K562 (cell line): ENCODE results near the gene SLC7A6. TPM values are rescaled to one million over a fixed set of nuclear protein-coding genes. Genes with fewer than 3 reads are reported as not detected.

Experiments
- ATAC-seq: fragments of 200-7000 bp; cut with Tn5 transposase; 3 replicates; pipeline ENCODE4 v1.9.1; 2020; ENCODE audit warnings: moderate library complexity
- BruUV-seq: library from RNA; stranded (reverse); fragments of 400-500 nt; replicated peaks from 2 replicates; lab custom pipeline; 2021; lab: Mats Ljungman, UMichigan
- CTCF ChIA-PET: fragments of 300-600 bp; formaldehyde crosslinking; extraction: SDS; loops from one replicate; lab custom pipeline; 2021; ENCODE audit warnings: low intra/inter-chr PET ratio; lab: Yijun Ruan, JAX
- POLR2A ChIA-PET: fragments of 300-600, 350-650 bp; sonication (Branson Sonifier 250); formaldehyde crosslinking; extraction: SDS; loops from one replicate; lab custom pipeline; 2021; ENCODE audit warnings: antibody characterized with exemption, inconsistent platforms; lab: Yijun Ruan, JAX
- DNase-seq, 4 experiments: peaks; one replicate each; pipeline versions ENCODE4 v3.0.0 to v3.0.0-alpha.2; 2011 to 2018; ENCODE audit warnings: low spot score in 3 of 4, mixed read lengths in 3 of 4; ENCODE audit errors: extremely low read depth in 1 of 4
- FAIRE-seq: peaks from 2 replicates; lab custom pipeline; 2011; peaks lifted over from hg19 to GRCh38; lab: Jason Lieb, UNC
- H2AFZ ChIP-seq: 2 replicates; pipeline ENCODE4 v1.6.0; 2011; ENCODE audit warnings: low read depth, low read length, control low read depth, inconsistent platforms
- H3K27ac ChIP-seq: fragments of 200-600 bp; 3 replicates; pipeline ENCODE4 v1.8.0; 2011; ENCODE audit warnings: low read depth, mild to moderate bottlenecking, control low read depth, inconsistent platforms, low read length, moderate library complexity, mixed read lengths; ENCODE audit errors: extremely low read depth
- H3K27me3 ChIP-seq, 2 experiments: fragments of 300-600 bp in 1 of 2; 2 replicates in 1 of 2; 3 replicates in 1 of 2; pipeline versions ENCODE4 v1.6.0 to v1.8.0; 2011; ENCODE audit warnings: inconsistent platforms in 2 of 2, low read length in 2 of 2, mild to moderate bottlenecking in 1 of 2, mixed read lengths in 1 of 2, moderate library complexity in 1 of 2; ENCODE audit not compliant: control insufficient read depth in 2 of 2, insufficient read depth in 2 of 2
- H3K36me3 ChIP-seq: fragments of 300-600 bp; 3 replicates; pipeline ENCODE4 v1.8.0; 2011; ENCODE audit warnings: mild to moderate bottlenecking, low read length, inconsistent platforms; ENCODE audit not compliant: control insufficient read depth, insufficient read depth
- H3K4me1 ChIP-seq, 2 experiments: fragments of 200-600 bp in 1 of 2; replicated peaks in 1 of 2; 2 replicates in 1 of 2; 3 replicates in 1 of 2; pipeline versions ENCODE4 v1.5.1 to v1.8.0; 2011; ENCODE audit warnings: inconsistent platforms in 2 of 2, low read length in 2 of 2, mild to moderate bottlenecking in 1 of 2, mixed read lengths in 1 of 2, moderate library complexity in 1 of 2; ENCODE audit not compliant: control insufficient read depth in 2 of 2, insufficient read depth in 2 of 2
- H3K4me2 ChIP-seq: 2 replicates; pipeline ENCODE4 v1.6.1; 2011; ENCODE audit warnings: low read length, control low read depth, inconsistent platforms, mixed read lengths; ENCODE audit not compliant: insufficient read depth
- H3K4me3 ChIP-seq: fragments of 200-600 bp; sonication (generic), shearing (Covaris generic); 2 replicates; pipeline ENCODE4 v1.5.1; 2016; ENCODE audit warnings: control low read depth, inconsistent platforms
- H3K79me2 ChIP-seq: fragments of 200-600 bp; 3 replicates; pipeline ENCODE4 v1.8.0; 2011; ENCODE audit warnings: low read length, inconsistent platforms; ENCODE audit not compliant: control insufficient read depth, insufficient read depth
- H3K9ac ChIP-seq, 2 experiments: 2 replicates each; pipeline versions ENCODE4 v1.6.0 to v1.6.1; 2011; ENCODE audit warnings: low read depth in 2 of 2, low read length in 2 of 2, control low read depth in 1 of 2, inconsistent platforms in 1 of 2, mild to moderate bottlenecking in 1 of 2, mixed read lengths in 1 of 2; ENCODE audit not compliant: insufficient read depth in 1 of 2
- H3K9me1 ChIP-seq: one replicate; pipeline ENCODE4 v1.6.0; 2011; ENCODE audit warnings: inconsistent platforms, mild to moderate bottlenecking, low read length, moderate library complexity; ENCODE audit not compliant: control insufficient read depth, insufficient read depth
- H3K9me3 ChIP-seq: replicated peaks from 2 replicates; pipeline ENCODE4 v1.5.1; 2011; ENCODE audit warnings: low read depth, low read length, inconsistent platforms; ENCODE audit not compliant: control insufficient read depth, insufficient read depth
- H4K20me1 ChIP-seq: replicated peaks from 2 replicates; pipeline ENCODE4 v1.6.1; 2011; ENCODE audit warnings: low read length, inconsistent platforms, mixed read lengths; ENCODE audit not compliant: control insufficient read depth, insufficient read depth
- CREB1 ChIP-seq, 2 experiments: sonication (generic) in 1 of 2; formaldehyde crosslinking in 1 of 2; IDR thresholded peaks; 2 replicates each; pipeline versions ENCODE4 v1.6.1 to v1.8.0; 2012 to 2022; ENCODE audit warnings: inconsistent platforms in 1 of 2, mild to moderate bottlenecking in 1 of 2, missing genetic modification reagents in 1 of 2, moderate library complexity in 1 of 2
- JUND ChIP-seq, 2 experiments: IDR thresholded peaks; 2 replicates in 1 of 2; 3 replicates in 1 of 2; pipeline ENCODE4 v1.6.1; 2011; ENCODE audit warnings: borderline replicate concordance in 2 of 2, low read depth in 2 of 2, low read length in 2 of 2, improper control_type of control experiment in 1 of 2, missing biosample characterization in 1 of 2, missing genetic modification characterization in 1 of 2, missing genetic modification reagents in 1 of 2
- PRMT5 ChIP-seq: sonication (generic); formaldehyde crosslinking; IDR thresholded peaks from 2 replicates; pipeline ENCODE4 v1.5.0; 2020; ENCODE audit warnings: missing genetic modification reagents
- TEAD1 ChIP-seq, 2 experiments: fragments of 450-650 bp in 1 of 2; sonication (generic) in 1 of 2; formaldehyde crosslinking; IDR thresholded peaks; 2 replicates each; pipeline versions ENCODE4 v1.4.0 to v1.8.0; 2020 to 2022; ENCODE audit warnings: mild to moderate bottlenecking in 2 of 2, missing genetic modification reagents in 1 of 2
- ZBTB8A ChIP-seq: fragments of 450-650 bp; IDR thresholded peaks from 2 replicates; pipeline ENCODE4 v1.6.1; 2018; ENCODE audit warnings: mild to moderate bottlenecking, moderate library complexity; ENCODE audit not compliant: partially characterized antibody
- ZNF766 ChIP-seq: fragments of 200-800 bp; sonication (Bioruptor generic); conservative IDR thresholded peaks from 2 replicates; pipeline ENCODE4 v1.6.1; 2016; ENCODE audit warnings: missing genetic modification characterization, missing compliant biosample characterization
- WGBS: fragments of 100-300 bp; shearing (Covaris generic); methylation state at CpG from one replicate; pipeline ENCODE4 v1.1.6; 2016; ENCODE audit warnings: low coverage, mixed read lengths; ENCODE audit not compliant: insufficient coverage; ENCODE audit errors: missing lambda C conversion rate; 5-methylcytosine and 5-hydroxymethylcytosine counted together
- in situ Hi-C: fragments of 300-500 bp; cut with MboI; formaldehyde crosslinking; loops from 4 replicates; pipeline ENCODE4 v1.15.0; 2018; ENCODE audit warnings: inconsistent platforms, mixed read lengths
- intact Hi-C: fragments of 100-400 bp; cut with micrococcal nuclease; formaldehyde crosslinking; loops from 2 replicates; pipeline ENCODE4 v1.14.2; 2022
- polyA plus RNA-seq, 8 experiments: library from polyadenylated mRNA; depleted of rRNA in 4 of 8; stranded (reverse) in 5 of 8; unstranded in 3 of 8; fragments of >200 nt; fragmentation: Nextera tagmentation in 2 of 8; fragmentation: Illumina TruSeq in 1 of 8; extraction: Ambion mirVana in 2 of 8; extraction: Trizol in 1 of 8; gene quantifications; 2 replicates each; pipeline versions ENCODE4 v1.2.1 to v1.2.3, GENCODE V29; 2011 to 2014; ENCODE audit warnings: inconsistent platforms in 1 of 8, missing spikeins in 1 of 8
- total RNA-seq, 7 experiments: library from RNA; depleted of rRNA in 6 of 7; stranded (reverse); fragments of >200 nt in 6 of 7; fragmentation: Illumina TruSeq in 2 of 7; extraction: Trizol in 2 of 7; gene quantifications; 2 replicates each; pipeline versions ENCODE4 v1.2.1 to v1.2.3, GENCODE V29; 2011 to 2021; ENCODE audit warnings: low replicate concordance in 1 of 7

SLC7A6 gene
- total and polyA plus RNA-seq, 9 of the 15 experiments (the other 6 are each of a cell fraction or from before 2014, with no cell fraction given): 12.6 to 60.1 (median 29.8) TPM

GRCh38 chr16:68242085-68242484, 22.2 kb upstream of the SLC7A6 start:
- FAIRE-seq: no peak
- BruUV-seq: no TSS peak
- ChIA-PET POLR2A (no interaction called here), CTCF (no interaction called here)
- no peak overlapping the region for H3K27ac ChIP-seq
- 79% methylated on average over 6 of the region's 7 CpGs for WGBS
- no peak overlapping the region for H2AFZ ChIP-seq
- in situ Hi-C loops: loop anchor here (10.0 kb wide), 1 partner anchor 717 kb away; the partner anchor contains the start of gene RIPOR1
- DNase-seq: no peak
- TF ChIP-seq CREB1 (IDR thresholded peaks at IDR 0.05) (no peak), CREB1 (CRISPR knock-in tag; IDR thresholded peaks at IDR 0.05) (no peak), ZNF766 (CRISPR knock-in tag) (no peak), ZBTB8A (no peak), PRMT5 (CRISPR knock-in tag) (no peak), TEAD1 (CRISPR knock-in tag; IDR thresholded peaks at IDR 0.05) (no peak), JUND (IDR thresholded peaks at IDR 0.05; ENCODE audit: borderline replicate concordance, low read depth, low read length) (no peak), JUND (tag; IDR thresholded peaks at IDR 0.05; ENCODE audit: borderline replicate concordance, low read depth, low read length) (no peak)
- H3K27me3 ChIP-seq: no peaks in the 10 kb centered on the region
- H3K4me3 ChIP-seq: no peak overlapping the region
- H3K9me1 ChIP-seq: peaks cover 8% of the 10 kb centered on the region
- intact Hi-C loops: no loop called here
- no peak for ATAC-seq
- H3K36me3 ChIP-seq: no peaks in the 10 kb centered on the region
- H3K79me2 ChIP-seq: peaks cover 5% of the 10 kb centered on the region; the same call in 2 of the 3 replicates
- peaks cover 20 to 37% of the 10 kb centered on the region in 2 experiments for H3K4me1 ChIP-seq
- H3K4me2 ChIP-seq: no peak overlapping the region
- no peak overlapping the region for H3K9ac ChIP-seq
- H4K20me1 ChIP-seq: peaks cover 6% of the 10 kb centered on the region; the same call in 1 of the 2 replicates
- peaks cover 3% of the 10 kb centered on the region; the same call in 1 of the 2 replicates for H3K9me3 ChIP-seq
